ENCODE data around the gene SPANXD.
"Not testable (repeated sequence)": the region's sequence is repeated elsewhere in the genome, so short reads cannot be mapped to it uniquely, and the experiment has no call there.

Gene SPANXD, protein sequence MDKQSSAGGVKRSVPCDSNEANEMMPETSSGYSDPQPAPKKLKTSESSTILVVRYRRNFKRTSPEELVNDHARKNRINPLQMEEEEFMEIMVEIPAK

DNA sequence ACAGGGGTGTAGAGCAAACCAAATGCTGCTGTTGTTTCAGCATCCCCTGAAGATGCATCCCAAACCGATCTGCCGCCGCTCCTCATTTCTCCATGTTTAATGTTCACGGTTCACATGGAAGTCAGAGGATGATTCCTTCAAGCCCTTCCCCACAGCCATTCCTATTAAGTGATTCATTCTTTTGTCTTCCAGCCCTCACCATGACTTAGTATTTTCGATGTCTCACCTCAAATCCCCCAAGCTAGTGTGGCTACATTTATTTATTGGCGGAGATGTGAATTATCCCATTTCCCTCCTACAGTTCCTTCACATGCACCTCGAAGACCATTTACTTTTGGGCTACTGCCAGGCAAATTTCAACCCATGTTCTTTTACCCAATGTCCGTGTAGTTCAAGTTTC, at the start of gene SPANXD:
Gene SPANXD (minus strand): TSS at position 101 of the 400 bp plus-strand sequence. CDS start 334 bp downstream, outside the sequence.
- not testable (repeated sequence) for DNase-seq (ENCODE audit: low read depth, low spot score)

DNA sequence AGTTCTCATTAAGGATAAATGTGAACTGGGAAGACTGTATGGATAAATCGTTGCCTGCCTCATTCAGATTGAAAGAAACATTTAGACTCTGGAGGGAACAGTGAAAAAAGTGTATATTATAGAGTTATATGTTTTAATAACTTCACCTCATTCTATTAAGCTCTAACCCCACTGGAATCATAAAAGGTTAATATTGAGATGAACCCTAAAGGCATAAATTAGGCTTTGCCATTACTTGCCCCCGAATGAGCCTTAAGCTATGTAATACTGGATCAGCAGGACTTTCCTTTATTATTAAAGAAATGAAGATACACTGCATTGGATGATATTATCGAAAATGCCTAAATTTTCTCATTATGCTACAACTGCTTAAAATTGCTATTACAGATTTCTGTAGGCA, 44.1 kb upstream of the SPANXD start:
- no peak for DNase-seq (ENCODE audit: low read depth, low spot score)

DNA sequence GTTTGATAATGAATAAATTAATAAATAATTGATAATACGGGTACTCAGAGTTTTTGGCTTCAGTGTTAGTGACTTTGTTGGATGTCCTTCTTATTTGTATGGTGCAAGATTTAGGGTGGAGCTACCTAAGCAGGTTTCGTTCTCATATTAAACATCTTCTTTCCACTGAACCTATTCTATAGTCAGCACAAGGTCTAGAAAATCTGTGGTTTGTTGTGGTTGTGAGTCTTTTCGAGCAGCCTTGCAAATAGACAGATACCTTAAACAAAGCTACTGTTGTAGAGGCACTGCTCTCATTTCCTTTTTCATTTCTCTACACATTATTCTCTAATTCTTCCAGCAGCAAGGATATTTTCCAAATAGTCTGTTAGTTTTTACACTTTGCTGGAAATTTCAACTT, 38.1 kb upstream of the SPANXD start:
- no peak for DNase-seq (ENCODE audit: low read depth, low spot score)

DNA sequence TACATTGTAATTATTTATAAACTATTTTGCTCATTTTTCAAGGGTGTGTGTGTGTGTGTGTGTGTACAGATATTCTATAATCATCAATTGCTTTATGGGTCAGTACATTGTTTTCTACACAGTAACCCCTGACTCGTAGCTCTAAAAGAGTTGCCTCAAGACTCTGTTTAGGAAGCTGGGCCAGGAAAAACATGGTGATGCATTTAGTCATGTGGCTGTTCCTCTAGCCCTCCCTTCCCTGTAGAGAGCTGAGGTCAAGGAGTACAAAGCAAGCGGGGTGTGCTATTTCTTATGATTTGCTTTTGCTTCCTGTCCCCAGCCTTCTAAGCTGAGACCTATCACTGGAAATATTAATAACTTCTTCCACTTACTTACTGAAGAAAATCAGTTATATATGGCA, 34.8 kb upstream of the SPANXD start:
- peak; percentile 20 for DNase-seq (ENCODE audit: low read depth, low spot score)

DNA sequence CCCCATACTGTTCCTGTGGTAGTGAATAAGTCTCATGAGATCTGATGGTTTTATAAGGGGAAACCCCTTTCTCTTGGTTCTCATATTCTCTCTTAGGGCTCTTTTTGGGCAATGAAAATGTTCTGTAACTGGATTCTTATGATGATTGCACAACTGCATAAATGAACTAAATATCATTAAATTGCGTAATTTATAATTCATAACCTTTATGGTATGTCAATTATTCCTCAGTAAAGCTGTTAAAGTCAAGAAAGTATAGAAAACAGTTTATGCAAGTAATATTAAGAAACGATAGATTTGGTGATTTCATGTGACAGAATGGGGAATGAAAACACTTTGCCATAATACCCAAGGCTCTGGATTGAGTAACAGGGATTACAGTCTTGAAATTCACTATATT, 33.5 kb upstream of the SPANXD start:
- no peak for DNase-seq (ENCODE audit: low read depth, low spot score)

DNA sequence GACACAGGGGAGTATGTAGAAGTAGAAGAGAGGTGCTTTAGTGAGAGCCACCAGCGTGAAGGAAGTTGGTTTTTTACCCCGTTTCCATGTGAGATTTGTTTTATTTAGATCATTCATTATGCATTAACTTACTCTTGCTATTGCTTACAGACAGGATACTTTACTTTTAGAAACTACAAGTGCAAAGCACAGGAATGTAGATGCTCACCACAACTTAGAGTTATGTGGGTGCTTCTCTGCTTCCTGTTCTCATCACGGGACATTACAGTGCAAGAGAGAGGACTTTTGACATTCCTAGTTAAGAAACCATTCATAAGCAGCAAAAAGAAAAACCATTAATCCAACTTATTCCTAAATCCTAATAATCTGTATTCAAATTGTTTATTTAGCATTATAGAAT, 25.6 kb upstream of the SPANXD start:
- no peak for DNase-seq (ENCODE audit: low read depth, low spot score)

DNA sequence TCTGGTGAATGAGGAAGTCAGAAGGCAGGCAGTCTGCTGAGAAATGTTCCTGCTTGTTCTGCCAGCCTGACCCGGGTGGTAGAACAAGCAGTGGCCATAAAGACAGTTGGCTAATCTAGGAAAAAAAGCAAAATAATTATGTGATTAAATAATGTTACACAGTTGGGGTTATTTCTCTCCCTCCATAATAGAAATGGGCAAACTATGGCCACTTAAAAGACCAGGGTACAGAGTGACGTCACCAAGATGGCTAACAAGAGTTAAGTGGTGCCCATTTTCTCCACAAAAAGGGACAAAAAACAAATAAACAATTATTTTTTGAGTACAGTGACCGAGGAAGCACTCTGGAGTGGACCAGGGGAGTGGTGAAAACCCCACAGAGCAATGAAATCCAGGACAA, 16.1 kb upstream of the SPANXD start:
- no peak for DNase-seq (ENCODE audit: low read depth, low spot score)

DNA sequence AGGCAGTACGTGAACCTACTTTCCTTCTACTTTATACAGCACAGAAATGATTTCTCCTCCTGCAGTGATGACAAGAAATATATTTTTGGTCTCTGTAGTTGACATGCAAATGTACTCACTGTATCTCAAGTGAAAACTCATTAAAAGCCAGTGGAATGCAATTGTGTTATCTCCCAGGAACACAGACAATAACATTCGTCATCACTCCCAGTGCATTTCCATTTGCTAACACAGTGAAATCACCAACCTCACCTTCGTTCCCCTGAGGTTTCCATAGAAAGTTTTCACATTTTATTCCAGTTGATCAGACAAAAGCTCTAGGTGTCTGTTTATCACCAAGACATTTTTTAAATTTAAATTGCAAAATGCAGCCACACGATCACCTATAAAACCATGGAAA, 2.5 kb upstream of the SPANXD start:
- DNase-seq (ENCODE audit: low read depth, low spot score): no peak

DNA sequence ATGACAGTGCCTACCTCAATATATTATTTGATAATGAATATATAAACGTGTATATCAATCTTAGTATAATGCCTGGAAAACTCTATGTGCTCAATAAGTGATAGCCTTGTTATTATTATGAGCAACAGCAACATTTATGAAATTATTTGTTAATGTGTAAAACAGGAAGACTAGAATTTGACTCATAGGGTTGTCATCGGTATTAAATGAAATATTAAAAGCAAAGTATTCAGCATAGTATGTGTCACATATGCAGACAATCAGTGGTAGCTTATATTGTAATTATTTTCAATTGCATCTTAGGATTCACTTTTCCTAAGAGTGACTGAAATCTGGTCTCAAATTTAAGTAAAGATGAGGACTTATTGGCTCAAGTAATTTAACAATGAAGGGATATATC, 24.6 kb downstream of the SPANXD start:
- no peak for DNase-seq (ENCODE audit: low read depth, low spot score)

DNA sequence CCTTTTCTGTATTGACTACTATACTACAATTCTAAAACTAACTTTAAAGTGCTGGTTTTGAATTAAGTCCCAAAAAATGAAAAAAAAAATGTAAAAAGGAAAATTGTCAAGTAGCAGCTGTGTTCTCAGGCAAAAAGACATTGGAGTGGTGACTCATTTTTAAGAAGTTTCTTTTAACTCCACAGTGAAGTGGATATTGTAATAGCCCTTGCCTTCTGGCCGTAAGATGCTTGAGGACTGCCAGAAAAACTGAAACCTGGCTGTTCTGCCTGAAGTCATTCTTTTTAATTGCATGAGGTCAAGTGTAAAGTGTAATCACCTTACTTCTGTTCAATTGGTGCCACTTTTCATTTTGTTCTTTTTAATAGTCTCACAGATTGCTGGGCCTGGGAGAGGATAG, 28.9 kb downstream of the SPANXD start:
- no peak for DNase-seq (ENCODE audit: low read depth, low spot score)

DNA sequence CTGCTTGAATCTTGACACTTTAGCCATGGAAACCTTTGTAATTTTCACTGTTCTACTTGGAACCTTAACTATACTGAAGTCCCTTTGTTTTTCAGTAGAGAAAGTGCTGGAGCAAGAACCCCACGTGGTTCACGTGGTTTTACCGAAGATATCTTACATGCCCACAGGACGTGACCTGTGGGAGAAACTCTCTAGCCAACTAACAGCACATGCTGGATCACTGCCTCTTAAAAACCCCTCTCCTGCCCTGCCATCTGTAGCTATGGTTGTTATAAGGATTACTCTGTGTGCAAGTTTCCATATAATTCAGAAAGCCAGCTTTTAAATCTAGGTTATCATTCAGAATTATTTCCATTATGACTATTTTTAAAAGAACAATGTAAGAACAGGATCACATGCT, 30.2 kb downstream of the SPANXD start:
- DNase-seq (ENCODE audit: low read depth, low spot score): no peak

DNA sequence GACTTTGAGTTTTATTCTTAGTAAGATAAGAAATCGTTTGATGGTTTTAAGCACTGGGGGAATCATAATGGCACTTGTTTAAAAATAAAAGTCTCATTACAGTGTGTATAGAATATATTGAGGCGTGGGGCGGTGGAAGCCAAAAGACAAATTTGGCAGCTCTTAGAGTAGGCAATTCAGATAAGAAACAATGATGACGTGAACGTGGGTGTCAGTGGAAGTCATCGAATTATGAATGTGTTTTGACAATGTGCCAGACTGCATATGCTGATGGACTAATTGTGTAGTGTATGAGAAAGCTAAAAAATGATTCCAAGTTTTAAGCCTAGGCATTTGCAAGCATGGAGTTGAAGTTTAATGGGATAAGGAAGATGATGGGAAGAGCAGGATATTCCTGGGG, 35.8 kb downstream of the SPANXD start:
- DNase-seq (ENCODE audit: low read depth, low spot score): no peak

DNA sequence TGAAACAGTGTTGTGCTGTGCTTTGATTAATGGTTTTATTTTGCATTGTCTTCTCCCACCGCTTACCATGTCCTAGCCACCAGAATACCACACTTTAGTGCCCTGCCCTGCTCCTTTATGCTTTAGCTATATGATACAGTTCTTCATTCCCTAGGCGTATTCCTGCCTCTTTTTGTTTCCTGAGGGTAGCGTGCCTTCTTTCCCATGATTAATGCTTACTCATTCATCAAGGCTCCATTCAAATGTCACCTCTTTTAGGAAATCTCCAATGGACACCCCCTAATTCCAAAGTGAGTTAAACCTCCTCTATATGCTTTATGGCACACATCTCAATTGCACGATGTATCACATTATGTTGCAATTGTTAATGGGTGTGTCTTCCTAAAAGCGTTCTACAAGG, 46.3 kb downstream of the SPANXD start:
- DNase-seq (ENCODE audit: low read depth, low spot score): no peak

Data from brain pericyte (primary cell).